Gastroesophageal sphincter (tissue), 3 donors: ENCODE data around the gene BDP1.

ENCODE experiments used
- CTCF ChIP-seq, 4 experiments: fragments of 200-600 bp in 2 of 4; fragments of 450-650 bp in 2 of 4; sonication (generic) in 1 of 4; IDR thresholded peaks; one replicate each; pipeline ENCODE4 v1.5.1; 2017 to 2019; ENCODE audit warnings: antibody characterized with exemption in 4 of 4, mild to moderate bottlenecking in 2 of 4, moderate library complexity in 2 of 4
- POLR2AphosphoS5 ChIP-seq: sonication (generic); formaldehyde crosslinking; IDR thresholded peaks from one replicate; pipeline ENCODE4 v1.6.1; 2017; ENCODE audit warnings: antibody characterized with exemption

- TF ChIP-seq CTCF (IDR thresholded peaks at IDR 0.05): no peak
- TF ChIP-seq POLR2AphosphoS5: no peak
Measured at GRCh38 chr5:71533142-71533541, 77.7 kb downstream of the BDP1 start.
